Caco-2 (cell line): ENCODE measurements around the gene FOXQ1. TPM values are rescaled to one million over a fixed set of nuclear protein-coding genes. Genes with fewer than 3 reads are reported as not detected.

ENCODE experiments used
- BruUV-seq: library from RNA; stranded (reverse); fragments of 400-500 nt; replicated peaks from 2 replicates; lab custom pipeline; 2021; lab: Mats Ljungman, UMichigan
- CTCF ChIA-PET: fragments of 300-600 bp; sonication (Branson Sonifier 250); formaldehyde crosslinking; loops from one replicate; lab custom pipeline; 2022; ENCODE audit warnings: antibody characterized with exemption; lab: Charles Lee
- POLR2A ChIA-PET: fragments of 300-600 bp; sonication (Branson Sonifier 250); formaldehyde crosslinking; loops from one replicate; lab custom pipeline; 2022; ENCODE audit warnings: antibody characterized with exemption; lab: Charles Lee
- DNase-seq, 2 experiments: peaks; one replicate each; pipeline versions ENCODE4 v3.0.0 to v3.0.0-alpha.2; 2020 to 2022
- H3K27me3 ChIP-seq: replicated peaks from 2 replicates; pipeline ENCODE4 v1.6.0; 2011; ENCODE audit warnings: low read length; ENCODE audit not compliant: control insufficient read depth, insufficient read depth
- H3K36me3 ChIP-seq: 2 replicates; pipeline ENCODE4 v1.5.1; 2011; ENCODE audit warnings: low read length; ENCODE audit not compliant: control insufficient read depth, insufficient read depth
- H3K4me1 ChIP-seq: fragments of 250-450 bp; sonication (Bioruptor Pico); 2 replicates; pipeline ENCODE4 v1.5.1; 2020; ENCODE audit warnings: mild to moderate bottlenecking
- H3K4me3 ChIP-seq: 2 replicates; pipeline ENCODE4 v1.5.1; 2011; ENCODE audit warnings: low read depth, mild to moderate bottlenecking, control low read depth, low read length
- H3K9me3 ChIP-seq: fragments of 250-450 bp; sonication (Bioruptor Pico); 2 replicates; pipeline ENCODE4 v1.5.1; 2020; ENCODE audit warnings: mild to moderate bottlenecking, moderate library complexity
- H3K27ac Mint-ChIP-seq: one replicate; pipeline ENCODE4 v1.8.0; 2022; ENCODE audit warnings: mixed read lengths; ENCODE audit not compliant: unreplicated experiment
- H3K27me3 Mint-ChIP-seq: one replicate; pipeline ENCODE4 v1.8.0; 2022; ENCODE audit warnings: mixed read lengths; ENCODE audit not compliant: insufficient read depth, unreplicated experiment
- H3K36me3 Mint-ChIP-seq: one replicate; pipeline ENCODE4 v1.8.0; 2022; ENCODE audit warnings: mild to moderate bottlenecking, mixed read lengths; ENCODE audit not compliant: insufficient read depth, unreplicated experiment
- H3K4me1 Mint-ChIP-seq: one replicate; pipeline ENCODE4 v1.8.0; 2022; ENCODE audit warnings: low read depth, mixed read lengths; ENCODE audit not compliant: unreplicated experiment
- H3K4me3 Mint-ChIP-seq: one replicate; pipeline ENCODE4 v1.8.0; 2022; ENCODE audit warnings: mild to moderate bottlenecking, moderate library complexity, mixed read lengths; ENCODE audit not compliant: unreplicated experiment
- H3K9me3 Mint-ChIP-seq: one replicate; pipeline ENCODE4 v1.8.0; 2022; ENCODE audit warnings: mixed read lengths; ENCODE audit not compliant: unreplicated experiment
- CTCF ChIP-seq, 2 experiments: fragments of 200-600 bp in 1 of 2; IDR thresholded peaks; 1 replicate in 1 of 2; 2 replicates in 1 of 2; pipeline versions ENCODE4 v1.5.1 to v1.8.0; 2011 to 2022; ENCODE audit warnings: antibody characterized with exemption in 1 of 2, control low read depth in 1 of 2, inconsistent platforms in 1 of 2, low read depth in 1 of 2, low read length in 1 of 2, mild to moderate bottlenecking in 1 of 2, moderate library complexity in 1 of 2; ENCODE audit not compliant: insufficient read depth in 1 of 2, severe bottlenecking in 1 of 2, unreplicated experiment in 1 of 2
- intact Hi-C: fragments of 100-400 bp; cut with micrococcal nuclease; formaldehyde crosslinking; loops from one replicate; pipeline ENCODE4 v1.10.0; 2022; ENCODE audit not compliant: unreplicated experiment
- total RNA-seq: library from RNA; stranded (reverse); gene quantifications from 2 replicates; pipeline ENCODE4 v1.2.3, GENCODE V29; 2022

FOXQ1 gene
- total RNA-seq, 1 experiment from 2014 or later: 191 TPM

GRCh38 chr6:1298768-1299167 lies 13.1 kb upstream of the FOXQ1 start:
- Mint-ChIP-seq H3K4me1 (peaks cover 28% of the 10 kb centered on the region), H3K9me3 (peaks cover 13% of the 10 kb centered on the region), H3K36me3 (peaks cover 5% of the 10 kb centered on the region), H3K27me3 (no peaks in the 10 kb centered on the region), H3K4me3 (no peak overlapping the region), H3K27ac (no peak overlapping the region)
- POLR2A ChIA-PET: no interaction called here
- no peak for DNase-seq
- intact Hi-C loops: no loop called here
- no peaks in the 10 kb centered on the region for H3K27me3 ChIP-seq
- no peaks in the 10 kb centered on the region for H3K36me3 ChIP-seq
- no peak overlapping the region for H3K4me3 ChIP-seq
- CTCF ChIA-PET: no interaction called here
- BruUV-seq: no TSS peak
- peaks cover 10% of the 10 kb centered on the region; the same call in 1 of the 2 replicates for H3K9me3 ChIP-seq
- peaks cover 25% of the 10 kb centered on the region for H3K4me1 ChIP-seq
- TF ChIP-seq CTCF (IDR thresholded peaks at IDR 0.05; ENCODE audit: insufficient read depth in 1 of 2, low read depth in 1 of 2, low read length in 1 of 2, severe bottlenecking in 1 of 2, unreplicated experiment in 1 of 2): no peak

- Mint-ChIP-seq H3K27me3 (no peaks in the 10 kb centered on the region), H3K27ac (no peak overlapping the region), H3K4me1 (peaks cover 25% of the 10 kb centered on the region), H3K36me3 (peaks cover 8% of the 10 kb centered on the region), H3K9me3 (no peaks in the 10 kb centered on the region), H3K4me3 (no peak overlapping the region)
- CTCF ChIA-PET: no interaction called here
- Histone ChIP-seq H3K4me1 (peaks cover 18% of the 10 kb centered on the region), H3K36me3 (no peaks in the 10 kb centered on the region), H3K4me3 (no peak overlapping the region), H3K9me3 (peaks cover 14% of the 10 kb centered on the region; the same call in 1 of the 2 replicates), H3K27me3 (no peaks in the 10 kb centered on the region)
- BruUV-seq: no TSS peak
- no peak for DNase-seq
- TF ChIP-seq CTCF (IDR thresholded peaks at IDR 0.05; ENCODE audit: insufficient read depth in 1 of 2, low read depth in 1 of 2, low read length in 1 of 2, severe bottlenecking in 1 of 2, unreplicated experiment in 1 of 2): no peak
- POLR2A ChIA-PET: no interaction called here
- intact Hi-C loops: no loop called here
Measured at GRCh38 chr6:1306133-1306532, 5.8 kb upstream of the FOXQ1 start.

GRCh38 chr6:1309366-1309765 lies 2.5 kb upstream of the FOXQ1 start:
- Mint-ChIP-seq H3K27ac (peak overlapping the region; percentile 89), H3K4me1 (peaks cover 25% of the 10 kb centered on the region), H3K36me3 (peaks cover 39% of the 10 kb centered on the region), H3K4me3 (peak overlapping the region; percentile 78), H3K27me3 (peaks cover 2% of the 10 kb centered on the region), H3K9me3 (no peaks in the 10 kb centered on the region)
- no peaks in the 10 kb centered on the region for H3K27me3 ChIP-seq
- no TSS peak for BruUV-seq
- H3K4me1 ChIP-seq: peaks cover 18% of the 10 kb centered on the region
- no peaks in the 10 kb centered on the region for H3K36me3 ChIP-seq
- TF ChIP-seq CTCF (IDR thresholded peaks at IDR 0.05; ENCODE audit: insufficient read depth in 1 of 2, low read depth in 1 of 2, low read length in 1 of 2, severe bottlenecking in 1 of 2, unreplicated experiment in 1 of 2): no peak
- POLR2A ChIA-PET: interaction anchor here (0.8 to 1.0 kb wide), 2 partner anchors 41 to 82 kb away, joined by 4 read pairs; no protein-coding TSS in a partner anchor
- no peak for DNase-seq
- intact Hi-C loops: no loop called here
- H3K4me3 ChIP-seq: no peak overlapping the region
- CTCF ChIA-PET: interaction anchor here (1.0 to 2.7 kb wide), 3 partner anchors 41 to 397 kb away, joined by 3 to 13 read pairs (median 6); no protein-coding TSS in a partner anchor
- H3K9me3 ChIP-seq: peaks cover 4% of the 10 kb centered on the region; the same call in 1 of the 2 replicates
